Fibroblast of lung (primary cell): Measurements from ENCODE around the gene PDLIM5. TPM values are rescaled to one million over a fixed set of nuclear protein-coding genes. Genes with fewer than 3 reads are reported as not detected.

Experiments
- DNase-seq, 2 donors: peaks; one replicate each; pipeline versions ENCODE4 v3.0.0 to v3.0.0-alpha.2; 2010; ENCODE audit warnings: low read depth in 2 of 2
- H2AFZ ChIP-seq: 2 replicates; pipeline ENCODE4 v1.5.1; 2012; ENCODE audit warnings: low read length, control low read depth, inconsistent platforms
- H3K27ac ChIP-seq: 2 replicates; pipeline ENCODE4 v1.5.1; 2011; ENCODE audit warnings: low read length, control low read depth; ENCODE audit not compliant: insufficient read depth
- H3K27me3 ChIP-seq: 2 replicates; pipeline ENCODE4 v1.5.1; 2011; ENCODE audit warnings: mild to moderate bottlenecking, low read length; ENCODE audit not compliant: control insufficient read depth, insufficient read depth
- H3K36me3 ChIP-seq: 2 replicates; pipeline ENCODE4 v1.5.1; 2011; ENCODE audit warnings: low read length; ENCODE audit not compliant: control insufficient read depth, insufficient read depth
- H3K4me1 ChIP-seq: 2 replicates; pipeline ENCODE4 v1.5.1; 2011; ENCODE audit warnings: low read length; ENCODE audit not compliant: control insufficient read depth, insufficient read depth; ENCODE audit errors: extremely low read depth
- H3K4me2 ChIP-seq: 2 replicates; pipeline ENCODE4 v1.5.1; 2011; ENCODE audit warnings: low read length, control low read depth; ENCODE audit not compliant: insufficient read depth; ENCODE audit errors: extremely low read depth
- H3K4me3 ChIP-seq, 4 experiments: fragments of 200-600 bp in 1 of 4; sonication (generic) in 1 of 4; replicated peaks in 1 of 4; 2 replicates each; pipeline ENCODE4 v1.5.1; 2011 to 2016; ENCODE audit warnings: low read length in 4 of 4, low read depth in 3 of 4, mild to moderate bottlenecking in 3 of 4, control low read depth in 2 of 4, inconsistent platforms in 1 of 4, mixed read lengths in 1 of 4; ENCODE audit not compliant: insufficient read depth in 1 of 4; ENCODE audit errors: control extremely low read depth in 1 of 4
- H3K79me2 ChIP-seq: 2 replicates; pipeline ENCODE4 v1.5.1; 2012; ENCODE audit warnings: mild to moderate bottlenecking, low read length, inconsistent platforms; ENCODE audit not compliant: control insufficient read depth, insufficient read depth
- H3K9ac ChIP-seq: 2 replicates; pipeline ENCODE4 v1.5.1; 2011; ENCODE audit warnings: mild to moderate bottlenecking, low read length, control low read depth; ENCODE audit not compliant: insufficient read depth
- H3K9me3 ChIP-seq: 2 replicates; pipeline ENCODE4 v1.5.1; 2012; ENCODE audit warnings: low read depth, low read length; ENCODE audit not compliant: control insufficient read depth, insufficient read depth
- H4K20me1 ChIP-seq: 2 replicates; pipeline ENCODE4 v1.5.1; 2011; ENCODE audit warnings: low read length; ENCODE audit not compliant: control insufficient read depth, insufficient read depth; ENCODE audit errors: extremely low read depth
- CTCF ChIP-seq, 2 donors: IDR thresholded peaks in 1 of 2; conservative IDR thresholded peaks in 1 of 2; 1 replicate in 1 of 2; 2 replicates in 1 of 2; pipeline ENCODE4 v1.5.1; 2011 to 2012; ENCODE audit warnings: low read length in 2 of 2, control low read depth in 1 of 2, inconsistent platforms in 1 of 2, low read depth in 1 of 2, mild to moderate bottlenecking in 1 of 2
- EZH2 ChIP-seq: IDR thresholded peaks from 2 replicates; pipeline ENCODE4 v1.5.1; 2012; ENCODE audit warnings: low read length, control low read depth, mild to moderate bottlenecking; ENCODE audit errors: missing control alignments
- polyA plus RNA-seq, 2 donors: library from polyadenylated mRNA; depleted of rRNA in 1 of 2; stranded (reverse) in 1 of 2; unstranded in 1 of 2; fragments of >200 nt; gene quantifications; 2 replicates each; pipeline ENCODE4 v1.2.1, GENCODE V29; 2011 to 2012; ENCODE audit warnings: missing spikeins in 1 of 2
- total RNA-seq: library from RNA; depleted of rRNA; stranded (reverse); fragments of >200 nt; gene quantifications from 2 replicates; pipeline ENCODE4 v1.2.1, GENCODE V29; 2014

PDLIM5 gene
- total and polyA plus RNA-seq, 2 donors (not counting 1 experiment from before 2014, with no cell fraction given) = 28.4 to 113 TPM

GRCh38 chr4:94562285-94562684 is 110.5 kb downstream of the PDLIM5 start:
- TF ChIP-seq EZH2 = no peak
- TF ChIP-seq CTCF (conservative IDR thresholded peaks at IDR 0.05 in 1 of 2, IDR thresholded peaks at IDR 0.05 in 1 of 2; ENCODE audit: low read depth in 1 of 2, low read length in 2 of 2) = no peak
- no peak overlapping the region for H3K27ac ChIP-seq
- H3K4me1 ChIP-seq = peaks cover 5% of the 10 kb centered on the region

GRCh38 chr4:94564252-94564651 is 112.5 kb downstream of the PDLIM5 start:
- H3K79me2 ChIP-seq = peaks cover 14% of the 10 kb centered on the region
- H3K4me1 ChIP-seq = peaks cover 4% of the 10 kb centered on the region

More at GRCh38 chr4:94562285-94562684, 110.5 kb downstream of the PDLIM5 start:
- Histone ChIP-seq H3K27me3 (no peaks in the 10 kb centered on the region), H2AFZ (no peak overlapping the region), H3K36me3 (no peaks in the 10 kb centered on the region), H3K4me2 (no peak overlapping the region), H3K9ac (no peak overlapping the region), H3K4me3 (no peak overlapping the region), H3K9me3 (no peaks in the 10 kb centered on the region), H4K20me1 (no peaks in the 10 kb centered on the region), H3K79me2 (peaks cover 12% of the 10 kb centered on the region)
- no peak for DNase-seq

GRCh38 chr4:94566420-94566819 is 114.7 kb downstream of the PDLIM5 start:
- Histone ChIP-seq H4K20me1 (no peaks in the 10 kb centered on the region), H3K27ac (no peak overlapping the region), H3K4me2 (no peak overlapping the region), H3K9ac (no peak overlapping the region), H3K36me3 (no peaks in the 10 kb centered on the region), H3K9me3 (no peaks in the 10 kb centered on the region), H3K79me2 (peaks cover 12% of the 10 kb centered on the region), H3K27me3 (no peaks in the 10 kb centered on the region), H3K4me3 (no peak overlapping the region), H3K4me1 (no peaks in the 10 kb centered on the region), H2AFZ (no peak overlapping the region)
- TF ChIP-seq CTCF (conservative IDR thresholded peaks at IDR 0.05 in 1 of 2, IDR thresholded peaks at IDR 0.05 in 1 of 2; ENCODE audit: low read depth in 1 of 2, low read length in 2 of 2) (no peak), EZH2 (no peak)
- DNase-seq = no peak

More at GRCh38 chr4:94564252-94564651, 112.5 kb downstream of the PDLIM5 start:
- TF ChIP-seq CTCF (conservative IDR thresholded peaks at IDR 0.05 in 1 of 2, IDR thresholded peaks at IDR 0.05 in 1 of 2; ENCODE audit: low read depth in 1 of 2, low read length in 2 of 2) = no peak
- TF ChIP-seq EZH2 = no peak
- no peaks in the 10 kb centered on the region for H3K9me3 ChIP-seq
- no peak overlapping the region for H3K4me3 ChIP-seq
- H3K36me3 ChIP-seq = no peaks in the 10 kb centered on the region
- no peaks in the 10 kb centered on the region for H3K27me3 ChIP-seq
- no peak overlapping the region for H3K27ac ChIP-seq
- H2AFZ ChIP-seq = no peak overlapping the region
- H3K9ac ChIP-seq = no peak overlapping the region
- no peaks in the 10 kb centered on the region for H4K20me1 ChIP-seq
- no peak overlapping the region for H3K4me2 ChIP-seq
- DNase-seq = no peak
